Left forelimb (tissue), 1 donor: Measurements from ENCODE around the gene FARS2.
"Not testable (repeated sequence)": the region's sequence is repeated elsewhere in the genome, so short reads cannot be mapped to it uniquely, and the experiment has no call there.

ENCODE experiments used
- DNase-seq: peaks from one replicate; pipeline ENCODE4 v3.0.0-alpha.2; 2018; ENCODE audit warnings: low spot score

FARS2 gene

DNA sequence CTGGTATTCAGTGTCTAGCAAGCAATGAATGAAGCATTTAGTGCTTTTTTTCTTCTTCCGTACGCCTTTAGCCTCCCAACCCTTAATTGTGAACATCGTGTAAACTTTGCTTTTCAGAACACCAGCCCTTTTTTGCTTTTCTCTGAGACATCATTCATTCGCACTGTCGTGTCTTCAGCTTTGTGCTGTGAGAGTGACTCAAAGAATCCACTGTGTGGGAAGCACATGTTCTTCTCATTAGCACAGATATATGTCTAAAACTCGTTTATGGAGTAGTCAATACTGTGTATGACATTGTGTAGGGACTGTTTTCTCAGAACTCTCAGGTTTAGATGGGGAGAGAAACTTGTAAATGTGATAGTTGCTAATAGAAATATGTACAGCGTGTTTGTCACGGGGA lies 279.1 kb downstream of the FARS2 start:
- no peak for DNase-seq

DNA sequence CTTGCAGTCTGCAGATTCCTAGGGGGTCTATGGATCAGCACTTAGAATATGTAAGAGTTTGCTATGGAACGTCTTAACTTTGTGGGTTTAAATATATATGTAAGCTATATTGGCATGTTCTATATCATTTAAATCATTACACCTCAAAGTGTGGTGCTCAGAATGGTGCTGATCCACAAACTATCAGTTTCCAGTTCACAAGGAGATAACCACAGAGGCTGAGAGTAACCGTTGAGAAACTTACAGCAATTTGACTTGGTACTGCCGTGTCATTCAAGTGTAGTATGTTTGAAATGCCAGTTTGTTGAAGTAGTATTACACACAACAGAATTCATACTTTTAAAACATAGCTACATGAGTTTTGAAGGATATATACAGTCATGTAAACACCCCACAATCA lies 279.7 kb downstream of the FARS2 start:
- DNase-seq: no peak

DNA sequence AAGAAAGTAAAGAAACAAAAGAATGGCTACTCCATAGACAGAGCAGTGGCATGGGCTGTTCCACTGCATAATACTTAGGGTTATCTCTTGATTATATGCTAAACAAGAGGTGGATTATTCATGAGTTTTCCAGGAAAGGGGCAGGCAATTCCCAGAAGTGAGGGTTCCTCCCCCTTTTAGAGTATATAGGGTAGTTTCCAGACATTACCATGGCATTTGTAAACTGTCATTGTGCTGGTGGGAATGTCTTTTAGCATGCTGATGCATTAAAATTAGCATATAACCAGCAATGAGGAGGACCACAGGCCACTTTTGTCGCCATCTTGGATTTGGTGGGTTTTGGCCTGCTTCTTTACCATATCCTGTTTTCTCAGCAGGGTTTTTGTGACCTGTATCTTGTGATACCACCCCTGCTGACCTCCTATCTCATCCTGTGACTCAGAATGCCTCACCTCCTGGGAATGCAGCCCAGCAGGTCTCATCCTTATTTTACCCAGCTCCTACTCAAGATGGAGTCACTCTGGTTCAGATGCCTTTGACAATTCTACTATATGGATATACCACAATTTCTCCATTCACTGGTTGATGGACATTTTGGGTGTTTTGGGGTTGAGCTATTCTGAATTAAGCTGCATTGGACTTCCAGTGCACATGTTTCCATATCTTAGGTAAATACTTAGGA lies 280.6 kb downstream of the FARS2 start:
- no peak for DNase-seq

DNA sequence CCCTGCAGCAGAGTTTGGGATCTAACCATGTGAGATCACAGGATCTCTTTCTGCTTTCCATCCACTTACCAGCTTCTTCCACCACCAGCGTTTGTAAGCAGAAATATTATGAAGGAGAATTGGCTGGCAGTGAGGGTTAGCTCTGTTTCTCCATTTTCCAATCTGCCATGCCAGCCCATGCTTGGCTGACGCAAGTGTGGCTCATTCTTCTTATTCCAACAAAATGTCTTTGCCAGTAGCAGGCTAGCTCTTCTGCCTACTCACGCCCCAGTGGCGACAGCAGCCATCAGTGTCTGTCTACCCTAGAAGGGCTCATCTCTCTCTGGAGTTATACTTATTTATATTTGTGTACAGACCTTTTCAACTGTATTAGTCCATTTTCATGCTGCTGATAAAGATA lies 286.2 kb downstream of the FARS2 start:
- DNase-seq: no peak

DNA sequence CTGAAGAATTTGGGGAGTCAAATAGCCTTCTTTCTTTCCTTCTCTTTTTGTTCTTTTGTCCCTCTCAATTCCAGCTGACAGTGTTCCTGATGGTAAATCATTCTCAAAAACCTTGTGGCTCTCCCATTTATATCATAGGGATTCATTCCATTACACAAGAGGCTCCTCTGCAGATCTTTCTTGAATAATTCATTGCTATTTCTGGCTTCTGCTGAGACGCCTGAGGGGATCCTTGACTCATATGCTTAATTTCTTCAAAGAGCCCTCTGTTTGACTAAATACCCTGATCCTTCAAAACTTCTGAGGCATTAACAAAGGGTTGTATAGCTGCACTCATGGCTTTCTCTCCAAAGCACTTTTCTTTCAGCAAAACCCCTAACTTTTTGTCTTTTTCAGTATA lies 289.3 kb downstream of the FARS2 start:
- no peak for DNase-seq

DNA sequence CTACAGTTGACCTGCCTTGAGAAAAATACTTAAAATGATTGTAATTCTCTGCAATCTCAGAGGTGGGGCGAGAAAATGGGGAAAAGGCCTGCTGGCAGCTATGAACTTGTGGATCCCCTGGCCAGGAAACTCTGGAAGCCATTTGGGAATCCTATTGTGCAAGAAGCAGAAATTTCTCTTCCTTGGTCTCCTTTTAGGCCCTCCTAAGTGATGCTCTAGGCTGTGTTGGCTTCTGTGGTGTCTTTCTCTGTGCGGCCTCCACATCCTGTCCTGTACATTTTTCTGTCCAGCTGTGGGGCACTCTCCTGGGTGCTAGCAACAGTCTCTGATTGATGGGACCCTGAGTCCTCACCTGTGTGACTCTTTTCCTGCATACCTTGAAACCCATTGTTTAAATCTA lies 290.9 kb downstream of the FARS2 start:
- no peak for DNase-seq

DNA sequence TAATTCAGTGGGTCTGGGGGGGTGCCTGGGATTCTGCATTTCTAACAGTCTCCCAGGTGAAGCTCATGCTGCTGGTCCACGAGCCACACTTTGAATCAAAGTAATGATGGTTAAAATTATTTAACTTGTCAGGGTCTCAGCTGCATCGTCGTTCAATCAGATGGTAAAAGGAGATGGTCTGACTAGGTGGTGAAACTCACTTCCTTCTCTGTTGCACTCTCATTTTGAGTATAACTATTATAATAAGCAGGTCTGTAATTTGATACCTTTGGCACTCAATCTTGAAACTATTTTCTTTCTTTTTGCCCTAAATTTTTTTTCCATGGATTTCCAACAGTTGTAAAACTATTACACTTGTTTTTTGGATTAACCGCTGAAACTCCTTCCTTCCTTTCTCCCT lies 292.5 kb downstream of the FARS2 start:
- DNase-seq: no peak

DNA sequence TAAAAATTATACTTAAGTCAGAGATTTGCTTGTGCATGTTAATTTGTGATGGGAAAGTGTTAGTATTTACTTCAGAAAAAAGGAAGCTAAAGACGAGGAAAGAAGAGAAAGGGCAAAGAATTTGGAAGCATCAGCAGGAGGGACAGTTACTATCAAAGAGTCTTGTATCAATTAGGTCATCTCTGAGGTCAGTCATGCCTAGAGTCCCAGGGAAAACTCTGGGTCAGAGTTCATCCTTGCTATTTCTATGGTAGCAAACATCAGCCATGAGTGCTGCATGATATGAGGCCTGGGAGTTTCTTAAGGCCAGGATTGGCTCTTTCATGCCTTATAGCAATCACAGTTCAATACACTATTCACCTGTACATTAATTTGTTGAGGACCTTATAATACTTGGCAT lies 292.9 kb downstream of the FARS2 start:
- no peak for DNase-seq

DNA sequence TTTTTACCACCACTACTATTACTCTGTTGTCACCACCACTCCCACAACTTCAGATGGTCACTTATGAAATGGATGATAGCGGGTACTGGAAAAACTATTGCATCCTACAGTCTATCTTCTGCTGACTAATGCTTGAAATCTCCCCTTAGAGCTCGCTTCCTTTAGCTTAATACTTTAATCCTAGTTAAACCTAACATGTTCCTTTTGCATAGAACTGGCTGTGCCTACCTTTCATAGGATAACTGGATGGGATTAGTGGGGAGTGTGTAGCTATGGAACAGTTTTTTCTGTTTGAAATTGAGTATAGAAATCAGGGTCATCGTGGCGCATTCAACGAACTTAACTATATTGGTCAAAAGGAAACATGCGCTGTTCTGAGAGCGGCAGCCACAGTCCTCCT lies 294.7 kb downstream of the FARS2 start:
- DNase-seq: no peak

DNA sequence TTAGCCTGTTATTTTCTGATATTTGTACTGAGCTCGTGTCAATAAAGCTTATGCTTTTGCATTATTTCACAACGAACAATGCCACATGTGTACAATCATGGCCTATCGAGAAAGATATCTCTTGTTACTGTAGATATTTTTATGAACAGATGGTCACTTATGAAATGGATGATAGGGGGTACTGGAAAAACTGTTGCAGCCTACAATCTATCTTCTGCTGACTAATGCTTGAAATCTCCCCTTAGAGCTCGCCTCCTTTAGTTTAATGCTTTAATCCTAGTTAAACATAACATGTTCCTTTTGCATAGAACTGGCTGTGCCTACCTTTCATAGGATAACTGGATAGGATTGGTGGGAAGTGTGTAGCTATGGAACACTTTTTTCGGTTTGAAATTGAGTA lies 296.2 kb downstream of the FARS2 start:
- DNase-seq: no peak

DNA sequence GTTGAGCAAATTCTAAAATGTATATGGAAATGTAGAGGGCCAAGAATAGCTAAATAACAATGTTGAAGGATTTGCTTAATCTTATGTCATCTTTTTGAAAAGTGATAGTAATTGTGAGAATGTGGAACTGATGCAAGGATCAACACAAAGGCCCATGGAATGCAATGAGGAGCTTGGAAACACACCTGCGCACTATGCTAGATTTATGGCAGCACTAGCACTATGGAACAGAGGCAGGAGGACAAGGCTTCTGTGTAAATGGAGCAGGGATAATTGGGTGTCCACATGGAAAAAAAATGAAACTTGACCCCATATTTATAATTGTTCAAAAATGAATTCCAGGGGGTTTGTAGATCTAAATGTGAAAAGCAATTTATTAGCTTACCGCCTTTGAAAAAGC lies 298.3 kb downstream of the FARS2 start:
- no peak for DNase-seq

DNA sequence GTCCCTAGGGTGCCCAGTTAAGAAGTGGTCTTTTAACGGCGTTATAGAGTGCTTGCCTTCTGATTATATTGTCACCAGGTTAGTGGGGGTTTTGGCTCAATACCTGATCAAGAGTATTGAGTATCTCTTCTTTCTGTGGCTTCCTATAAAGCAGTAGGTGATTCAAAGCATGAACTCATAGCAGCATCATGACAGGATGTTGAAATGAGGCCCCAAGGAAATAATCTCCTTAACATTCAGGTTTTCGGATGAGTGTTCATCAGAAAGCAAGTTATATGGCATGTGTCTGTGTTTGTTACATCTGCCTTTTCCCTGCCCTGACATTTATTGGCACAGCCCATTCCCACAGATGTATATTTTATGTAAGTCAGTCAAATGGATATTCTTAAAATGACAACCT lies 301.0 kb downstream of the FARS2 start:
- DNase-seq: no peak

DNA sequence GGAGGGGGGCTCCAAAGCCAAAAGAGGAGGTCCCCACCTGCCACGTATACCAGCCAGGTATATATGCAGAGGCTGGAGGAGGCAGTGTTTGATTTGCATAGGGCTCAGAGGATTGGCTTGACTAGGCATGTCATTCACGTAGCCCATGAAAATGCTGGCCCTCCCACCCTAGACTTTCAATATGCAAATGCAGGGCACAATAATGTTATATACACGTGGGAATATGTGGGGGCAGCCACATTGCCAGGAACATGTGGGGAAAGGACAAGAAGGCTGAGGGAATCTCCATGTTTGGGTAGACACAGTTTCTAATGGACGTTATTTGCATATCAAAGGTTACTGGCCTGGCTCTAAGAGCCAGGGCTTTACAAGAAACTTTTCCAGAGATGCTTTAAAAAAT lies 301.8 kb downstream of the FARS2 start:
- DNase-seq: no peak

DNA sequence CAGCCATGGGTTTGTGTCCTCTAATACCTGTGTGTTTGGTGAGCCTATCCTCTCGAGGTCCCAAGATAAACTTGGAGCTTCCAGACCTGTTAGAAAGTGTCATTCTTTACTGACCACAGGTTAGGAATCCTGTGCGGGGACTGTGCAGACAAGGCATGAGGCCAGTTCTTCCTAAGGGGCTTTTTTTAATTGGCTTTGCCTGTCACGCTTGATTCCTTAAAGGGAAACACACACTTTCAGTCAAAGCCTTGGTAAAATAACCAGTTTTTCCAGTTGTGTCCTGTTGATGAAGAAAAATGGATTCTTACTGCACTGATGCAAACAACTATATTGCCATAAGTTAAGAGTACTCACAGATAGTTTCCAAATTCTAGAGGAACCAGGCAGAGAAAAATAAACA lies 303.4 kb downstream of the FARS2 start:
- DNase-seq: not testable (repeated sequence)

DNA sequence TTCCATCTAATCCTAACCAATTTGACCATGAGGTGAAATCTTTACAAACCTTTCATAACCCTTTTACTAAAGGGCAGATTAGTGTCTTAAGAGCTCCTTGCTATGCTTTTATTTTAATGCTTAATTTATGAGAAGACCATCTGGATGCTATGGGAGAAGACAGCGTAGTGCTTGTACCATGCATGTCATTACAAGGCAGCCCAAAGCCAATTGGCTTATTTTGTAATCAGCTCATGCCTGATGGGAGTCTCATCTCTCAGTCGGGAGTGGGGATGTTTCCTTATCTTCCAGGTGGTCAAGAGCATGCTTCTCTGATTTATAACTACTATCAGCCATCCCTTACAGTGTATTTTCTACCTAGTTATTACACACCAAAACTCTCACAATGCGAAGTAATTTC lies 304.7 kb downstream of the FARS2 start:
- no peak for DNase-seq

DNA sequence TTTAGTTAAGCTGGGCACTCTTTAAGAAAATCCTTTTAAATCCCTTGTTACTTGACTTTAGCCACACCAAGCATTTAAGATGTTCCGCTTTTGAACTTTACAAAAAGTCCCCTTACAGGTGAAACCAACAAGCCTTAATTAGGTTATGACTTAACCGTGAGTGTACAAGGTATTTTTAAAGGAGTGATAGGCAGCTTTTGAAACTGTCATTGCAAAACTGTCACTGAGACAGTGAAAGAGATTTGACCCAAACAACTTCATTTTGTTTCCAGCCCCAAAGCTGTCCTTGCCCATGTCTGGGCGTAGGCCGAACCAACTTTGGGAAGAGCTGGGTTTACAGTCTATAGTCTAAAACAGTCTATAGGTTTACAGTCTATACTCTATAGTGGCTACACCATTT lies 305.4 kb downstream of the FARS2 start:
- no peak for DNase-seq

DNA sequence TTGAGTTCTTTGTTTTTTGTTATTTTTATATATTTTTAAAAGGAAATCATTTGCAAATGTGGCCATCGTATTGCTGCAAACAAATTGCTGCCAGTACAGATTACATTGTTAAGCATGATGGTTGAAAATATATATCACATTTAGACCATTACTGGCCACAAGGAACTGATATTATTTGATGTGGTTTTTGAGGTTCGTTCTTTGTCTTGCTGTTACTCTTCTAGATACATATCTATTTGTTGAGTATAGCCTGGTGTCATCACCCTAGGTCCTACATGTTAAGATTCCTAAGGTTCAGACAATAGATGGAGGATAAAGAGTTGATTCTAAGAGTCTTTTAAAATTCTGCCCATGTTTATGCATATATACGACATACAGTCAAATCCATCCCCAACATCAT lies 306.0 kb downstream of the FARS2 start:
- DNase-seq: no peak

DNA sequence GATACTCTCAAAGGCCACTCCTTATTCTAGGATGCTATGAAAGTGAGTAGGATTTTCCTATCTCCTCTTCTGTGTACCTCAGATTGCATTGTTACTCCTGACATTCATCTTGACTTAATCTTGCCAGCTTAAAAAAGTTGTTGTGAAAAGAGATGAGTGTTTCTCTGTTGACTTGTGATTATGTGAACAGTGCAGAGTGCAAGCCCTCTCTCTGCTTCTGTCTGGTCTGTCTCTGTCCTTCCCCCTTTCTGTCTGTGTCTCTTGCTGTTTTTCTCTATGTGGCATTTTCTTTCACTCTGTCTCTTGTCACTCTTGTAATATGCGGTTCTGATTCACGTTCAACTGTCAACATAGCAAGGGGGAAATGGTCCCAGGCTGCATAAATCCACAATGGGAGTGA lies 306.6 kb downstream of the FARS2 start:
- DNase-seq: no peak

DNA sequence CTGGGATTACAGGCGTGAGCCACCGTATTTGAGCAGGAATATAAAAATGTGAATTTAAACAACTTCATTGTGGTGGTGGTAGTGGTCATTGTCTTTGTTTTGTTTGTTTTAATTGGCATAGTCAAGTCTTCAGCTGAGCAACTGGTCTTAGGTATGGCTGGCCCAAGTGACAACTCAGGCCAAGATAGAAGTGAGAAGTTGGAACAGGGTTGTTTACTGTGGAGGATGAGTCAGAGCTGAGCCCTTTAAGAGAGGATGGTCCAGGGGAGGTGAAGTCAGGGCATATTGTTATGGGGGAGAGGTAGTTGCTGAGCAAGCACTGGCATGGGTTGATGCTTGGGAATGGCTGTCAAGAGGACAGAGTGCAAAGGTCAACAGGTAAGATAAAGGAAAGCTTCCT lies 308.2 kb downstream of the FARS2 start:
- DNase-seq: no peak

DNA sequence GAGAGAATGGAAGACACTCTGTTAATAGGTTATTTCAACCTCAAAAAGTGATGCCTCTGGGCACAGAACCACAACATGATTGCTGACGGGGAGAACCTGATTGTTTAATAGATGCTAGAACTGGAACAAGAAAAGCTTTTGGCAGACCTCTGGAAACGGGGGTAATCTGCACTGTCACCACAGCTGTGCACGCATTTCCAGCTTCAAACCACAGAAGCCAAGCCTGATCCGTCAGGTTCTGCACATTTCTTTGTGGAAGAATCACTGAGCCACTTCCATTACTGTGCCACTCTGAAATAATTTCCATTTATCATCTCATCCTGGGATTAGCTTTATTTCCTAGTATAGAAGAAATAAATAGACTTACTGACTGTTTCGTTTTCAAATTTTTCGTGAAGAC lies 309.3 kb downstream of the FARS2 start:
- no peak for DNase-seq

DNA sequence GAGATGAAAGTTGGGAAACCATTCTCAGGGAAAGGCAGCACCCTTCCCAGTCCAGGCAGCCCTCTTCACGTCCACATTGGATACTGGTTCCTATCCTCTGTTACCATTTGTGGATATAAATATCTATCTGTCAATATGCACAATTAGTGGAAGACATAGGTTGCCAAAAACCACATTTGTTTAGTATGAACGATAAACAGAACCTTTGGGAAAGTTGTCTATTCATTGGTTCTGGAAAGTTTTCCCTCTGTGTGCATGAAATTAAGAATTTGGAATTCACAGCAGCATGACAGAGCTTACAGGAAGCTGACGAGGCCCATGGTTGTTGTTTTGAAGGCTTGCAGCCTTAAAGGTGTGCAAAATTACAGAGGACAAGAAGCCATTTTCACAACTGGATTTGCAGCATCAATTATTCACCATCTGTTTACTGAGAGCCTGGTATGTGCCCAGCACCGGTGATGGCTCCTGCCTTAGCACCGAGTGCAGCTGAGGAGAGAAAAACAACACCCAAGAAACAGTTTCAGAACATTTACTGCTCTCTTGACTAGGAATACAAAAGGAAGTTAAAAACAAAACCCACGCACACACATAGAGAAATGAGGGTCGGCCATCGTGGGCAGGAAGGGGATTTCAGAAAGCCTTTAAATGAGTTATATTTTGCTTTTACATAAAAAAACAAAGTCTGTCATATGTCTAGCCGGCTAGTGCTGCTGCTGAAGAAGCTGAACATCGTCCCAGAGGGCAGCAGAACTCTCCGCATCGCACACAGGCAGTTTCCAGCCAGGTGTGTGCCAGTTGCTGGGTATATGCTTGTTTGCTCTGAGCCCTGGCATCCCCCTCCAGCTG lies 319.6 kb downstream of the FARS2 start:
- no peak for DNase-seq

DNA sequence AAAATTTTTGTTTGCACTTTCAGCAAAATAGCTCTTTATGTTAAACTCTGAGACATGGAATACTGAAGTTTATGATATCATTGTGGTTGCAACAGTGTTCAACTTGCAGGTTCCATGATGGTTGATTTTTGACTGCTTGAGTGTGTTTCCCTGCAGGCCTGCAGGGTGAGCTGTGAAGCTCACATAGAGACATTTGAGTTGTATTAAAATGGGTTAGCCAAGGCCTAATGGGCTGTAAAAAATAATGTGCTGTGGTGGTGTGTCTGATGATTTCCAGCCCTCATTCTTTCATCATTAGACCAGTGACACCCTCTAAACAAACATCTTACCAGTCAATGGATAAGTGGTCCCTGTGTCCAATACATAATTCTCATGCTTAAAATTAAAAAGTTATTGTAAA lies 321.4 kb downstream of the FARS2 start:
- DNase-seq: no peak

DNA sequence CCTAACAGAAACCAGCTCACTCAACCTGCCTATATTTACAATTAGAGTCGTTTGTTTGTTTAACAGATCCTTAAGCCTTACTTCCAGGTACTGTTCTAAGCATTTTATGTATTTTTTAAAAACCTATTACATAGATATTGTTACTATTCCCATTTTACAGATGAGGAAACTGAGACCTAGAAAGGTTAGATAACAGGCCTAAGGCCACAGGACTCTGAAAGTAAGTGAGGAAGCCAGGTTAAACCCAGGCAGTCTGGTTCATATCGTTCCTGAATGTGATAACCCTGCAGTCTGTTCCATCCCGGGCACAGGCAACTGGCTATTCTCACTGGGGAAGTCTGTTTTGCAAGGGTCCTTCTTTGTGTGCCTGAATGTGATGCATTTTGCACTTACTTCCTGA lies 322.2 kb downstream of the FARS2 start:
- no peak for DNase-seq

DNA sequence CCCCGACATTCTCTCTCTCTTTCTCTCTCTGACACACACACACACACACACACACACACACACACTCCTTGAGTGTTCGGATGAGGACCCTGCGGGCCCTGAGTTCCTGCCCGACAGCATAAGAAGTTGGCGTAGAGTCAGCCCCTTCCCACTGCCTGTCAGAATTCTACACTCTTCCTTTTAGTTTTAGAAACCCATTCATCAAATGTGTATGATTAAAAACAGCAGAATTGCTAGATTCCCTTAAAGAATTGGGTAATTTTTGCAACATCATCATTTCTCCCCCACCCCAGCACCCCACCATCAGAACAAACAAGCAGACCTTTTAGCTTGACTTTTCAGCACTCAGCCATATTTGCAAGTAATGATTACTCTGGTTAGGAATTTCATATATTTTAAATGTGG lies 322.8 kb downstream of the FARS2 start:
- DNase-seq: no peak
